Kidney epithelial cell (primary cell): ENCODE measurements around the gene PCGF1. TPM values are rescaled to one million over a fixed set of nuclear protein-coding genes. Genes with fewer than 3 reads are reported as not detected.
"Not testable (repeated sequence)": the region's sequence is repeated elsewhere in the genome, so short reads cannot be mapped to it uniquely, and the experiment has no call there.

Experiments
- DNase-seq: peaks from one replicate; pipeline ENCODE4 v3.0.0-alpha.2; 2010; ENCODE audit warnings: low read depth
- H3K27me3 ChIP-seq: 2 replicates; pipeline ENCODE4 v1.6.0; 2011; ENCODE audit warnings: low read length; ENCODE audit not compliant: control insufficient read depth, insufficient read depth
- H3K36me3 ChIP-seq: 2 replicates; pipeline ENCODE4 v1.5.1; 2011; ENCODE audit warnings: low read length; ENCODE audit not compliant: control insufficient read depth, insufficient read depth
- H3K4me3 ChIP-seq: 2 replicates; pipeline ENCODE4 v1.5.1; 2011; ENCODE audit warnings: low read depth, mild to moderate bottlenecking, control low read depth, low read length
- total RNA-seq: library from RNA; depleted of rRNA; stranded (reverse); fragments of >200 nt; gene quantifications from 2 replicates; pipeline ENCODE4 v1.2.3, GENCODE V29; 2015
- TF ChIP-seq, protein P1 (sequence below): IDR thresholded peaks from 2 replicates; pipeline ENCODE4 v1.5.1; 2011; ENCODE audit warnings: mild to moderate bottlenecking, moderate library complexity, low read length, control low read depth, inconsistent platforms; ENCODE audit not compliant: insufficient read depth, poor library complexity, severe bottlenecking

The PCGF1 gene
- total RNA-seq, 1 donor from 2014 or later = 19.3 TPM

DNA sequence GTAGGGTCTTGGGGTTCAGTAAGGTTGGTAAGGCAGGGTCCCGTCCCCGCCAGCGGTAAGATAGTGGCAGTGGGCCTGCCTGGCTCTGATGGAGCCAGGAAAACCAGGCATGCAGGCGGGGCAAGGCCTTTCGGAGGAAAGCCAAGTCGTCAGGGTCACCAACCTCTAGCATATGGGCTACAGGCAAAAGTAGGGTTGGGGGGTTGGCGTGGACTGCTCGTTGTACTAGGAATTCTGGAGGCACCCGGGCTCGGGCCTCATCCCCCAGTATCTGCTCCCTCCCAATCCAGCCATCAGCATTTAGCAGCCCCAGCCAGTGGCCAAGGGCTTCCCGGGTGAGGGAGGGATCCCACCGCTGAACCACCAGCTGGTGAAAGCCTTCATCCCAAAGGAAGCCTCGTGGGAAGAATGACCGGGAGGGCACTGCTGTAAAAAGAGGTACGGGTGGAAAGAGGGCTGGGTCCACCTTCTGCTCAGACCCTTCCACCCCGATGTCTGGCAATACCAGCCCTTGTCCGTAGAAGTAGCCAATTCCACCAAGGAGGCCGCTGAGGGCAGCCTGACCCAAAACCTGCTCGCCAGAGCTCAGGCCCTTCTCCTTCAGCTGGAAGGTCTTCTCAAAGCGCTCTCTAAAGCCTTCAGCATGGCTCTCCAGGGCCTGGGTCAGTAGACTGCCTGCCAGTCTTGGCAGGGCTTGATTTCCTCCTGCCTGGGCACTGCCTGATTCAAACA, 45.3 kb downstream of the PCGF1 start:
- DNase-seq = no peak
- Histone ChIP-seq H3K4me3 (no peak overlapping the region), H3K27me3 (no peaks in the 10 kb centered on the region), H3K36me3 (no peaks in the 10 kb centered on the region)
- TF ChIP-seq, protein P1, sequence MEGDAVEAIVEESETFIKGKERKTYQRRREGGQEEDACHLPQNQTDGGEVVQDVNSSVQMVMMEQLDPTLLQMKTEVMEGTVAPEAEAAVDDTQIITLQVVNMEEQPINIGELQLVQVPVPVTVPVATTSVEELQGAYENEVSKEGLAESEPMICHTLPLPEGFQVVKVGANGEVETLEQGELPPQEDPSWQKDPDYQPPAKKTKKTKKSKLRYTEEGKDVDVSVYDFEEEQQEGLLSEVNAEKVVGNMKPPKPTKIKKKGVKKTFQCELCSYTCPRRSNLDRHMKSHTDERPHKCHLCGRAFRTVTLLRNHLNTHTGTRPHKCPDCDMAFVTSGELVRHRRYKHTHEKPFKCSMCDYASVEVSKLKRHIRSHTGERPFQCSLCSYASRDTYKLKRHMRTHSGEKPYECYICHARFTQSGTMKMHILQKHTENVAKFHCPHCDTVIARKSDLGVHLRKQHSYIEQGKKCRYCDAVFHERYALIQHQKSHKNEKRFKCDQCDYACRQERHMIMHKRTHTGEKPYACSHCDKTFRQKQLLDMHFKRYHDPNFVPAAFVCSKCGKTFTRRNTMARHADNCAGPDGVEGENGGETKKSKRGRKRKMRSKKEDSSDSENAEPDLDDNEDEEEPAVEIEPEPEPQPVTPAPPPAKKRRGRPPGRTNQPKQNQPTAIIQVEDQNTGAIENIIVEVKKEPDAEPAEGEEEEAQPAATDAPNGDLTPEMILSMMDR = no peak

DNA sequence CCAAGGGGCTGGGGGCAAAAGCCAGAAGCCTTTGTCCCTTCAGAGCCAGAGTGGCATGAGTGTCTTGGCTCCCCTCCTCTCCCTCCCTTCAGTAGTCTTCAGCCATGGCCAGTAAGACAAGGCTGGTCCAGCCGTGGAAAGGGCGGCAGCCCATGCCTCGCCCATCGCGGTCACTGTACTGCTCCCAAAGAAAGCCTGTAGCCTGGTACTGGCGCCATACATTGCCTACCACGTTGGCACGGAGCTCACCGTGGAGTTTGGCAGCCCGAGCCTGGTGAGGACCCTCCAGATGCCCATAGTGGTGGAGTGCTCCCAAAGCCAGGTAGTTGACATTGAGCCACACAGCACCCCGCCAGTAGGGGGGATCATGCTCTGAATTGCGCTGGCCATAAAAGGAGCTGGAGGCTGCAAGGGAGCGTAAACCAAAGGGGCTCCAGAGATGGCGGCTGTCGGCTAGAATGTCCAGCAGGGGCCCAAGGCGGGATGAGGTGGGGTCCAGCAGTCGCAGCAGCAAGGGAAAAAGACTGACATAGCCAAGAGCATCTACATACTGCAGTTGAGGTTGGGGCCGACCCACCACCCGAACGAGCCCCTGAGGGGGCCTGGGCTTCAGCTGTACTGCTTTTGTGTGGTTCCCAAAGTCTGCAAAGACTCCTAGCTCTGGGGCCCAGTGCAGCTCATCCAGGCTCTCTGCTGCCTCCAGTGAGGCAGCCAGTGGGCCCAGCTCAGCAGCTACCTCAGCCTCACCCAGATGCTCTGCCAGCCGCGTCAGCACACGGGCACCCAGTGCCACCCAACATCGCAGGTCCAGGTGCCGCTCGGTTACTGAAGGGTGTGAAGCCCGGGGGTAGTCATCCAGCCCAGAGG, 46.1 kb downstream of the PCGF1 start:
- DNase-seq = no peak
- H3K36me3 ChIP-seq = no peaks in the 10 kb centered on the region
- H3K4me3 ChIP-seq = no peak overlapping the region
- no peaks in the 10 kb centered on the region for H3K27me3 ChIP-seq
- TF ChIP-seq, protein P1 = no peak

DNA sequence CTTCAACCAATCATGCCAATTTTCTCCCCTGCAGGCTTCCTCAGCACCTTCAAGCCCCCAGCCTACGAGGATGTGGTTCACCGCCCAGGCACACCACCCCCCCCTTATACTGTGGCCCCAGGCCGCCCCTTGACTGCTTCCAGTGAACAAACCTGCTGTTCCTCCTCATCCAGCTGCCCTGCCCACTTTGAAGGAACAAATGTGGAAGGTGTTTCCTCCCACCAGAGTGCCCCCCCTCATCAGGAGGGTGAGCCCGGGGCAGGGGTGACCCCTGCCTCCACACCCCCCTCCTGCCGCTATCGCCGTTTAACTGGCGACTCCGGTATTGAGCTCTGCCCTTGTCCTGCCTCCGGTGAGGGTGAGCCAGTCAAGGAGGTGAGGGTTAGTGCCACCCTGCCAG, 47.3 kb downstream of the PCGF1 start:
- DNase-seq, H3K27me3 ChIP-seq, H3K4me3 ChIP-seq, H3K36me3 ChIP-seq: not testable (repeated sequence)

DNA sequence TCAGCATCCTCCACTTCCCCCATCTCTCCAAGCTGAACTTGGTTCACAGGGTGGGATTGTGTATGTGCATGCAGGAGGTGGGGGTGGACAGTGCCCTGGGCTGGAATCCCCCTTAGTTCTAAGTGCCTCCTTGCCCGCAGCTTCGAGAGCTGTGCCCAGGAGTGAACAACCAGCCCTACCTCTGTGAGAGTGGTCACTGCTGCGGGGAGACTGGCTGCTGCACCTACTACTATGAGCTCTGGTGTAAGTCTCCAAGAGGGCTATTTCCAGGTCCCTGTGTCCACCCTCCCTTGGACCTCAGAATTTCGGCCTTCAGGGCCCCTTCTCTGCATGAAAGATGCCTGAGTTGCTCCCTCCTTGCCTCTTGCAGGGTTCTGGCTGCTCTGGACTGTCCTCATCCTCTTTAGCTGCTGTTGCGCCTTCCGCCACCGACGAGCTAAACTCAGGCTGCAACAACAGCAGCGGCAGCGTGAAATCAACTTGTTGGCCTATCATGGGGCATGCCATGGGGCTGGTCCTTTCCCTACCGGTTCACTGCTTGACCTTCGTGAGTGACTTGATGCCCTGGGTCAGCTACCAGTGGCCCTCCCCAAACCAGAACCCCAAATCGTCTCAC, 47.9 kb downstream of the PCGF1 start:
- H3K36me3 ChIP-seq, H3K27me3 ChIP-seq, DNase-seq: not testable (repeated sequence)
- H3K4me3 ChIP-seq = peak overlapping the region; percentile 88

DNA sequence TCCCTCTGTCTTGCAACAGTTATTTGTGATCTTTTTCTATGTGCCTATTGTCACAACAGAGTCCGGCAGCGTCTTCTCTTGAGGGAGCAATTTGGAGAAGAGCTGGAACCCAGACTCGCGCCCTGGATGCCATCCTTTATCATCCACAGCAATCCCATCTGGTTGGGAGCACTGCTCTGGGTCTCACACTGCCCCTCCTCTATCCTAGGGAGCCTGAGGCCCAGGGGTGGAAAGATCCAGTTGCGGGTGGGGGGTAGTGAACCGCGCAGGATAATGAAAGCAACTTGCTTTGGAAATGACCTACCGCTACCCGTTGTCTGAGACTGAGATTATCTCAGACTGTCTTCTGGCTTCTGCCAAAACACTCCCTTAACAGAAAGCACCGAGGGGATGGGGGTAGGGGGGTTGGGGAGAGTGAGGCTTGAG, 48.5 kb downstream of the PCGF1 start:
- H3K4me3 ChIP-seq = peak overlapping the region; percentile 88
- no peaks in the 10 kb centered on the region for H3K27me3 ChIP-seq
- H3K36me3 ChIP-seq = no peaks in the 10 kb centered on the region
- TF ChIP-seq, protein P1 = no peak
- DNase-seq = no peak

DNA sequence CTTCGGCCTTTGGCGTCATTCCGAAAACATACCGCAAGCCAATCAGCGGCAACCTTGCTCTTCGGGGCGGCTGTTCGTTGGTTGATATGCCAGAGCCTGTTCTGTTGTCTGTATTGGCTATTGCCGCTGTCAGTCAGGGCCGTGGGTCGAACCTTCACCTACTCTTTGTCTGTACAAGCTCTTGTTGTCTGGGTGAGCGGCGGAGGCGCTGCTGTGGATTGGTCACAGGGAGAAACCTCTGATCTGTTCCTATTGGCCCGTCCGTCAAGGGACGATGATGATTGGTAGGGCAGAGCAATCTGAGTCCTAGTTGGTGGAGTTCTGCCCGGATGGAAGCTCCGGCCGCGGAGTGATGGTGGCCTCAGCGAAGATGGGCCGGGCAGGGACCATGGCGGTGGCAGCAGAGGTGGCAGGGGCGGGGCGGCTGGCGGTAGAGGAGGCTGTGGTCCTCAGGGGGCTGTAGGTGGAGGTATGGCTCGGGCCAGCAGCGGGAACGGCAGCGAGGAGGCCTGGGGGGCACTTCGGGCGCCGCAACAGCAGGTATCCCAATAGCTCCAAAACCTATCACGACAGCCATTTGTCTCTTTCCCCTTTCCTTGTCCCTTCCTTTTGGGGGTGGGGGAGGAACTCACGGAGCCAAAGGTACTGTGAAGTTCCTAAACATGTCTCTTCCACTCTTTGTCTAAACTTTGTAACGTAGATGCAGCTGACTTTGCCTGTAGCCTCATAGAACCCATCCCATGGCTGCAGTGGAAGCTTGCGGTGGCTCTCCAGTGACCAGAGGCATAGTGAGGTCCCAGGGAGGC, 49.2 kb downstream of the PCGF1 start, which contains the start of gene WBP1:
Gene WBP1 (plus strand): TSS at position 307 of the 806 bp plus-strand sequence. CDS start 165 bp downstream, at position 472.
- TF ChIP-seq, protein P1 = no peak
- no peaks in the 10 kb centered on the region for H3K27me3 ChIP-seq
- no peaks in the 10 kb centered on the region for H3K36me3 ChIP-seq
- peak within 1 kb of the TSS; percentile 88 for H3K4me3 ChIP-seq
- DNase-seq = peak; percentile 100
